ENCODE data around the gene RAB38.

DNA sequence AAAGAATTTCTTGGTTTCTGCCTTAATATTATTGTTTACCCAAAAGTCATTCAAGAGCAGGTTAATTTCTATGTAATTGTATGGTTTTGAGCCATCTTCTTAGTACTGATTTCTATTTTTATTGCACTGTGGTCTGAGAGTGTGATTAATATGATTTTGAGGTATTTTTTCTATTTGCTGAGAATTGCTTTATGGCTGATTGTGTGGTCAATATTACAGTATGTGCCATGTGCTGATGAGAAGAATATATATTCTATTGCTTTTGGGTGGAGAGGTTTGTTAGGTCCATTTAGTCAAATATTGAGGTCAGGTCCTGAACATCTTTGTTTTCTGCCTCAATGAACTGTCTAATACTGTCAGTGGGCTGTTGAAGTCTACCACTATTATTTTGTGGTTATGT is 20.7 kb upstream of the RAB38 start:
- TF ChIP-seq, protein P1, sequence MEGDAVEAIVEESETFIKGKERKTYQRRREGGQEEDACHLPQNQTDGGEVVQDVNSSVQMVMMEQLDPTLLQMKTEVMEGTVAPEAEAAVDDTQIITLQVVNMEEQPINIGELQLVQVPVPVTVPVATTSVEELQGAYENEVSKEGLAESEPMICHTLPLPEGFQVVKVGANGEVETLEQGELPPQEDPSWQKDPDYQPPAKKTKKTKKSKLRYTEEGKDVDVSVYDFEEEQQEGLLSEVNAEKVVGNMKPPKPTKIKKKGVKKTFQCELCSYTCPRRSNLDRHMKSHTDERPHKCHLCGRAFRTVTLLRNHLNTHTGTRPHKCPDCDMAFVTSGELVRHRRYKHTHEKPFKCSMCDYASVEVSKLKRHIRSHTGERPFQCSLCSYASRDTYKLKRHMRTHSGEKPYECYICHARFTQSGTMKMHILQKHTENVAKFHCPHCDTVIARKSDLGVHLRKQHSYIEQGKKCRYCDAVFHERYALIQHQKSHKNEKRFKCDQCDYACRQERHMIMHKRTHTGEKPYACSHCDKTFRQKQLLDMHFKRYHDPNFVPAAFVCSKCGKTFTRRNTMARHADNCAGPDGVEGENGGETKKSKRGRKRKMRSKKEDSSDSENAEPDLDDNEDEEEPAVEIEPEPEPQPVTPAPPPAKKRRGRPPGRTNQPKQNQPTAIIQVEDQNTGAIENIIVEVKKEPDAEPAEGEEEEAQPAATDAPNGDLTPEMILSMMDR (IDR thresholded peaks at IDR 0.05): no peak
- TF ChIP-seq POLR2A (IDR thresholded peaks at IDR 0.05) (no peak), POLR2AphosphoS5 (IDR thresholded peaks at IDR 0.05) (no peak)
